Erythroblast (primary cell): ENCODE data around the gene GPC6.

Experiments used
- GATA1 ChIP-seq: IDR thresholded peaks from 2 replicates; pipeline ENCODE4 v1.6.1; 2011; ENCODE audit warnings: low read depth, mild to moderate bottlenecking, control low read depth, low read length, moderate library complexity
- POLR2A ChIP-seq: IDR thresholded peaks from 2 replicates; pipeline ENCODE4 v1.6.1; 2011; ENCODE audit warnings: mild to moderate bottlenecking, low read length

DNA sequence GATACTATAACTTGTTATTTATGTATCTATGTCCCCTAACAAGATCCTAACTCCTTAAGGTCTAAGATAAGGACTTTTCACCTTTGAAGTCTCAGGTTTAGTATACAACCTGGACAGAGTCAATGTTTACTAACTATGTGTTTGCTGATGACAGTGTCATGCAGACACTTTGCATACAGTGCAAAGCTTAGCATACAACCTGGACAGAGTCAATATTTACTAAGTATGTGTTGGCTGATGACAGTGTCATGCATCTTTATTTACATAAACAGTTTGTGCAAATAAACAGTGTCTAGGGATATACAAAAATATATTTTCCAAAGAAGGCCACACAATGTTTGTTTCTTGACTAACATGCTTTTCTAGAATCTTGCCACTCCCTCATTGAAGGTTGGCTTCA, 1218.2 kb downstream of the GPC6 start:
- TF ChIP-seq POLR2A (no peak), GATA1 (no peak)
